ENCODE results near the gene MRPL58. TPM values are rescaled to one million over a fixed set of nuclear protein-coding genes. Genes with fewer than 3 reads are reported as not detected.

MRPL58 gene
- total and polyA plus RNA-seq, 12 donors: 43.7 to 72.3 (median 52.1) TPM

- WGBS, 2 donors: 95 to 96% methylated on average over 2 of the region's 2 CpGs
- ATAC-seq (no peak), DNase-seq (no peak)
- Histone ChIP-seq H3K36me3 (peaks cover 0 to 10% (median 0%) of the 10 kb centered on the region in 9 donors), H3K4me3 (no peak overlapping the region), H3K9me3 (no peaks in the 10 kb centered on the region), H3K4me1 (peaks cover 0 to 19% (median 6%) of the 10 kb centered on the region in 9 donors), H3K27ac (no peak overlapping the region), H3K27me3 (no peaks in the 10 kb centered on the region)
- peak in 7 of 9 donors; percentile 12 to 45 (median 30) for TF ChIP-seq CTCF (IDR thresholded peaks at IDR 0.05)
- intact Hi-C loops (cut with DNase I): loop anchor here in 4 of 10 donors (5.0 to 10.0 kb wide), 4 partner anchors 38 to 135 kb away; partner anchors contain the start of genes ARMC7 (in 1 of the 4) and NUP85 (in 1 of the 4)
Measured at GRCh38 chr17:75069783-75070182, 57.3 kb downstream of the MRPL58 start.

Other genes starting within 250 kb of the MRPL58 start
- 10 to 100 TPM; 10.6 to 25.9 (median 17.0) TPM for gene NAT9, start 236.3 kb upstream of the MRPL58 start, total RNA-seq
- gene NAT9, start 236.3 kb upstream of the MRPL58 start, polyA plus RNA-seq: 10 to 100 TPM; 33.6 to 42.9 TPM
- under 1 TPM; 0.13 to 0.66 (median 0.27) TPM for gene GRIN2C, start 152.8 kb upstream of the MRPL58 start, total RNA-seq
- under 1 TPM; 0.44 to 0.61 TPM for gene GRIN2C, start 152.8 kb upstream of the MRPL58 start, polyA plus RNA-seq
- gene FDXR, start 139.7 kb upstream of the MRPL58 start, total RNA-seq: 1 to 10 TPM; 2.4 to 6.3 (median 3.9) TPM
- 1 to 10 TPM; 3.3 to 5.3 TPM for gene FDXR, start 139.7 kb upstream of the MRPL58 start, polyA plus RNA-seq
- gene FADS6, start 119.0 kb upstream of the MRPL58 start, total RNA-seq: not detected
- gene FADS6, start 119.0 kb upstream of the MRPL58 start, polyA plus RNA-seq: not detected
- gene USH1G, start 89.4 kb upstream of the MRPL58 start, total RNA-seq: not detected
- not detected for gene USH1G, start 89.4 kb upstream of the MRPL58 start, polyA plus RNA-seq
- gene OTOP2, start 88.4 kb upstream of the MRPL58 start, total RNA-seq: not detected
- gene OTOP2, start 88.4 kb upstream of the MRPL58 start, polyA plus RNA-seq: not detected
- gene OTOP3, start 76.8 kb upstream of the MRPL58 start, total RNA-seq: not detected
- gene OTOP3, start 76.8 kb upstream of the MRPL58 start, polyA plus RNA-seq: not detected
- gene HID1, start 39.9 kb upstream of the MRPL58 start, total RNA-seq: 10 to 100 TPM in 4 of 10 donors, 1 to 10 TPM in 6; 3.9 to 15.5 (median 9.5) TPM
- 10 to 100 TPM in 1 of 2 donors, 1 to 10 TPM in 1; 8.0 to 23.8 TPM for gene HID1, start 39.9 kb upstream of the MRPL58 start, polyA plus RNA-seq
- 10 to 100 TPM; 10.8 to 25.3 (median 16.3) TPM for gene CDR2L, start 25.0 kb upstream of the MRPL58 start, total RNA-seq
- gene CDR2L, start 25.0 kb upstream of the MRPL58 start, polyA plus RNA-seq: 10 to 100 TPM in 1 of 2 donors, 1 to 10 TPM in 1; 8.5 to 11.9 TPM
- gene ATP5PD, start 34.3 kb downstream of the MRPL58 start, total RNA-seq: 1,000 to 10,000 TPM in 1 of 10 donors, 100 to 1,000 TPM in 9; 678 to 1,003 (median 867) TPM
- gene ATP5PD, start 34.3 kb downstream of the MRPL58 start, polyA plus RNA-seq: 1,000 to 10,000 TPM in 1 of 2 donors, 100 to 1,000 TPM in 1; 870 to 2,296 TPM
- gene KCTD2, start 34.6 kb downstream of the MRPL58 start, total RNA-seq: 10 to 100 TPM; 19.6 to 41.1 (median 29.6) TPM
- 10 to 100 TPM; 11.8 to 19.2 TPM for gene KCTD2, start 34.6 kb downstream of the MRPL58 start, polyA plus RNA-seq
- 10 to 100 TPM in 8 of 10 donors, 1 to 10 TPM in 2; 7.5 to 17.4 (median 11.9) TPM for gene SLC16A5, start 75.3 kb downstream of the MRPL58 start, total RNA-seq
- gene SLC16A5, start 75.3 kb downstream of the MRPL58 start, polyA plus RNA-seq: 10 to 100 TPM in 1 of 2 donors, 1 to 10 TPM in 1; 3.6 to 12.4 TPM
- gene ARMC7, start 97.3 kb downstream of the MRPL58 start, total RNA-seq: 1 to 10 TPM; 4.7 to 7.9 (median 5.2) TPM
- gene ARMC7, start 97.3 kb downstream of the MRPL58 start, polyA plus RNA-seq: 1 to 10 TPM; 3.1 to 7.2 TPM
- gene NT5C, start 119.1 kb downstream of the MRPL58 start, total RNA-seq: 10 to 100 TPM; 17.1 to 33.3 (median 21.6) TPM
- 10 to 100 TPM; 50.0 to 71.7 TPM for gene NT5C, start 119.1 kb downstream of the MRPL58 start, polyA plus RNA-seq
- 10 to 100 TPM in 8 of 10 donors, 1 to 10 TPM in 2; 6.7 to 30.0 (median 12.6) TPM for gene JPT1, start 141.8 kb downstream of the MRPL58 start, total RNA-seq
- 10 to 100 TPM; 32.6 to 61.6 TPM for gene JPT1, start 141.8 kb downstream of the MRPL58 start, polyA plus RNA-seq
- 100 to 1,000 TPM; 187 to 258 (median 218) TPM for gene SUMO2, start 170.3 kb downstream of the MRPL58 start, total RNA-seq
- gene SUMO2, start 170.3 kb downstream of the MRPL58 start, polyA plus RNA-seq: 10 to 100 TPM; 47.9 to 57.1 TPM
- 10 to 100 TPM; 16.2 to 28.4 (median 20.4) TPM for gene NUP85, start 193.0 kb downstream of the MRPL58 start, total RNA-seq
- 10 to 100 TPM; 31.3 to 39.0 TPM for gene NUP85, start 193.0 kb downstream of the MRPL58 start, polyA plus RNA-seq
- gene GGA3, start 248.9 kb downstream of the MRPL58 start, total RNA-seq: 10 to 100 TPM; 16.0 to 30.2 (median 21.7) TPM
- gene GGA3, start 248.9 kb downstream of the MRPL58 start, polyA plus RNA-seq: 10 to 100 TPM; 13.1 to 20.3 TPM
- 100 to 1,000 TPM; 124 to 179 (median 151) TPM for gene MRPS7, start 249.2 kb downstream of the MRPL58 start, total RNA-seq
- gene MRPS7, start 249.2 kb downstream of the MRPL58 start, polyA plus RNA-seq: 100 to 1,000 TPM in 1 of 2 donors, 10 to 100 TPM in 1; 98.9 to 118 TPM